A673 (cell line): ENCODE data around the gene ZNF695. TPM values are rescaled to one million over a fixed set of nuclear protein-coding genes. Genes with fewer than 3 reads are reported as not detected.

Experiments
- BruUV-seq: library from RNA; stranded (reverse); fragments of 400-500 nt; replicated peaks from 2 replicates; lab custom pipeline; 2021; lab: Mats Ljungman, UMichigan
- CTCF ChIA-PET: fragments of 300-600 bp; sonication (Branson Sonifier 250); formaldehyde crosslinking; loops from one replicate; lab custom pipeline; 2022; ENCODE audit warnings: antibody characterized with exemption; lab: Charles Lee
- POLR2A ChIA-PET: fragments of 300-600 bp; sonication (Branson Sonifier 250); formaldehyde crosslinking; loops from one replicate; lab custom pipeline; 2022; ENCODE audit warnings: antibody characterized with exemption; ENCODE audit not compliant: low non-redundant PET; lab: Charles Lee
- DNase-seq: peaks from one replicate; pipeline ENCODE4 v3.0.0-alpha.2; 2015; ENCODE audit warnings: low spot score
- H3K27ac ChIP-seq: fragments of 200-600 bp; sonication (generic); 2 replicates; pipeline ENCODE4 v1.5.1; 2016; ENCODE audit warnings: mixed run types, low read depth, mild to moderate bottlenecking, mixed read lengths, antibody characterized with exemption, low read length; ENCODE audit not compliant: poor library complexity, severe bottlenecking
- H3K27me3 ChIP-seq: fragments of 200-600 bp; sonication (generic); replicated peaks from 2 replicates; pipeline ENCODE4 v1.6.1; 2017; ENCODE audit warnings: mixed run types, low read depth, mild to moderate bottlenecking, mixed read lengths, antibody characterized with exemption, low read length; ENCODE audit not compliant: insufficient read depth, poor library complexity
- H3K36me3 ChIP-seq: fragments of 200-600 bp; sonication (generic); 2 replicates; pipeline ENCODE4 v1.6.1; 2016; ENCODE audit warnings: mixed run types, mild to moderate bottlenecking, mixed read lengths, antibody characterized with exemption, low read length; ENCODE audit not compliant: insufficient read depth, poor library complexity, severe bottlenecking
- H3K4me1 ChIP-seq: fragments of 200-600 bp; sonication (generic); 2 replicates; pipeline ENCODE4 v1.6.1; 2017; ENCODE audit warnings: mixed run types, mild to moderate bottlenecking, mixed read lengths, antibody characterized with exemption, low read length; ENCODE audit not compliant: insufficient read depth, poor library complexity, severe bottlenecking
- H3K4me3 ChIP-seq: fragments of 200-600 bp; sonication (generic); 2 replicates; pipeline ENCODE4 v1.5.1; 2016; ENCODE audit warnings: low read depth, mixed run types, mild to moderate bottlenecking, mixed read lengths, low read length; ENCODE audit not compliant: poor library complexity, severe bottlenecking
- H3K9me3 ChIP-seq: fragments of 200-600 bp; sonication (generic); 2 replicates; pipeline ENCODE4 v1.6.1; 2016; ENCODE audit warnings: mixed run types, low read depth, mild to moderate bottlenecking, mixed read lengths, antibody characterized with exemption, low read length; ENCODE audit not compliant: poor library complexity, severe bottlenecking
- CTCF ChIP-seq: fragments of 300-800, 200-600 bp; sonication (generic); conservative IDR thresholded peaks from 2 replicates; pipeline ENCODE4 v1.5.1; 2017; ENCODE audit warnings: low read depth, mild to moderate bottlenecking, antibody characterized with exemption, low read length, moderate library complexity, mixed read lengths
- EZH2 ChIP-seq: fragments of 200-600 bp; sonication (generic); IDR thresholded peaks from 2 replicates; pipeline ENCODE4 v1.6.1; 2017; ENCODE audit warnings: borderline replicate concordance, low read depth, mild to moderate bottlenecking, mixed read lengths, antibody characterized with exemption, low read length; ENCODE audit not compliant: poor library complexity, severe bottlenecking
- intact Hi-C: fragments of 100-400 bp; cut with micrococcal nuclease; formaldehyde crosslinking; loops from one replicate; pipeline ENCODE4 v1.10.0; 2022; ENCODE audit not compliant: unreplicated experiment
- total RNA-seq: library from RNA; stranded (reverse); gene quantifications from 2 replicates; pipeline ENCODE4 v1.2.3, GENCODE V29; 2021

Gene ZNF695
- total RNA-seq, 1 experiment from 2014 or later, result 14.1 TPM

GRCh38 chr1:246951413-246951812 is 56.4 kb downstream of the ZNF695 start:
- H3K27ac ChIP-seq, result no peak overlapping the region
- H3K9me3 ChIP-seq, result no peaks in the 10 kb centered on the region
- BruUV-seq, result no TSS peak
- POLR2A ChIA-PET, result no interaction called here
- intact Hi-C loops, result no loop called here
- CTCF ChIA-PET, result no interaction called here
- TF ChIP-seq EZH2 (no peak), CTCF (no peak)
- no peaks in the 10 kb centered on the region for H3K36me3 ChIP-seq
- no peaks in the 10 kb centered on the region for H3K4me1 ChIP-seq
- no peaks in the 10 kb centered on the region for H3K27me3 ChIP-seq
- H3K4me3 ChIP-seq, result no peak overlapping the region
- DNase-seq, result no peak

- TF ChIP-seq EZH2, result no peak
- Histone ChIP-seq H3K4me3 (no peak overlapping the region), H3K27me3 (no peaks in the 10 kb centered on the region), H3K27ac (no peak overlapping the region), H3K9me3 (no peaks in the 10 kb centered on the region), H3K36me3 (no peaks in the 10 kb centered on the region), H3K4me1 (no peaks in the 10 kb centered on the region)
- ChIA-PET POLR2A (no interaction called here), CTCF (no interaction called here)
- BruUV-seq, result no TSS peak
- intact Hi-C loops, result no loop called here
- DNase-seq, result no peak
Observed at GRCh38 chr1:246949956-246950355, 57.9 kb downstream of the ZNF695 start.

- ChIA-PET CTCF (no interaction called here), POLR2A (no interaction called here)
- H3K4me1 ChIP-seq, result no peaks in the 10 kb centered on the region
- DNase-seq, result no peak
- no TSS peak for BruUV-seq
- intact Hi-C loops, result no loop called here
- no peaks in the 10 kb centered on the region for H3K36me3 ChIP-seq
- no peaks in the 10 kb centered on the region for H3K27me3 ChIP-seq
- no peaks in the 10 kb centered on the region for H3K9me3 ChIP-seq
- no peak for TF ChIP-seq EZH2
- TF ChIP-seq CTCF, result no peak
- H3K27ac ChIP-seq, result no peak overlapping the region
- no peak overlapping the region for H3K4me3 ChIP-seq
Observed at GRCh38 chr1:246947255-246947654, 60.6 kb downstream of the ZNF695 start.

- no peaks in the 10 kb centered on the region for H3K4me1 ChIP-seq
- H3K27me3 ChIP-seq, result no peaks in the 10 kb centered on the region
- no peak for TF ChIP-seq EZH2
- TF ChIP-seq CTCF, result no peak
- POLR2A ChIA-PET, result no interaction called here
- intact Hi-C loops, result no loop called here
- H3K36me3 ChIP-seq, result no peaks in the 10 kb centered on the region
- no peaks in the 10 kb centered on the region for H3K9me3 ChIP-seq
- no peak overlapping the region for H3K4me3 ChIP-seq
- no TSS peak for BruUV-seq
- no peak for DNase-seq
- no peak overlapping the region for H3K27ac ChIP-seq
- CTCF ChIA-PET, result no interaction called here
Observed at GRCh38 chr1:246946366-246946765, 61.5 kb downstream of the ZNF695 start.
